Heart left ventricle (tissue), 16 donors: Measurements from ENCODE around the gene PFKP. TPM values are rescaled to one million over a fixed set of nuclear protein-coding genes. Genes with fewer than 3 reads are reported as not detected.

Experiments
- ATAC-seq, 4 donors: fragments of 200-7000 bp; cut with Tn5 transposase; one replicate each; pipeline ENCODE4 v1.9.1; 2020 to 2022; ENCODE audit warnings: moderate library complexity in 4 of 4, mild to moderate bottlenecking in 3 of 4, moderate number of reproducible peaks in 1 of 4
- DNase-seq, 5 donors: peaks; one replicate each; pipeline ENCODE4 v3.0.0-alpha.2; 2020
- H3K27ac ChIP-seq, 12 donors: fragments of 200-600 bp; sonication (generic) in 4 of 12; one replicate each; pipeline versions ENCODE4 v1.5.0 to v1.8.0; 2016 to 2022; ENCODE audit warnings: mild to moderate bottlenecking in 2 of 12
- H3K27me3 ChIP-seq, 9 donors: fragments of 200-600 bp; sonication (generic) in 2 of 9; one replicate each; pipeline versions ENCODE4 v1.5.1 to v1.8.0; 2016 to 2022; ENCODE audit warnings: mild to moderate bottlenecking in 3 of 9
- H3K36me3 ChIP-seq, 9 donors: fragments of 200-600 bp; sonication (generic) in 2 of 9; one replicate each; pipeline versions ENCODE4 v1.5.0 to v1.8.0; 2018 to 2022; ENCODE audit warnings: mild to moderate bottlenecking in 2 of 9
- H3K4me1 ChIP-seq, 12 donors: fragments of 200-600 bp; sonication (generic) in 4 of 12; one replicate each; pipeline versions ENCODE4 v1.5.0 to v1.8.0; 2016 to 2022; ENCODE audit warnings: mild to moderate bottlenecking in 3 of 12
- H3K4me3 ChIP-seq, 12 donors: fragments of 200-600 bp; sonication (generic) in 4 of 12; one replicate each; pipeline versions ENCODE4 v1.5.0 to v1.8.0; 2017 to 2022; ENCODE audit warnings: mild to moderate bottlenecking in 9 of 12, moderate library complexity in 4 of 12
- H3K9me3 ChIP-seq, 12 donors: fragments of 200-600 bp; sonication (generic) in 4 of 12; one replicate each; pipeline versions ENCODE4 v1.5.0 to v1.8.0; 2016 to 2022; ENCODE audit warnings: mild to moderate bottlenecking in 1 of 12
- POLR2A ChIP-seq, 2 donors: fragments of 450-650 bp; IDR thresholded peaks; one replicate each; pipeline ENCODE4 v1.6.1; 2017; ENCODE audit warnings: antibody characterized with exemption in 2 of 2, mild to moderate bottlenecking in 2 of 2, moderate library complexity in 2 of 2
- WGBS, 4 donors: extraction: QIAGEN DNeasy Blood & Tissue Kit in 2 of 4; methylation state at CpG; one replicate each; pipeline versions ENCODE4 v1.1.5 to v1.1.7; 2013 to 2018; 5-methylcytosine and 5-hydroxymethylcytosine counted together
- intact Hi-C, 10 donors: fragments of 100-400 bp; cut with DNase I; formaldehyde crosslinking; loops; one replicate each; pipeline versions ENCODE4 v1.11.1 to v1.14.2; 2022
- polyA plus RNA-seq, 2 donors: library from polyadenylated mRNA; stranded (reverse); fragments of 200-250 nt; gene quantifications; one replicate each; pipeline ENCODE4 v1.2.3, GENCODE V29; 2013
- total RNA-seq, 9 donors: library from RNA; depleted of rRNA in 2 of 9; stranded (reverse); fragments of >200 nt in 2 of 9; fragmentation: NEBNext Ultra II Directional in 3 of 9; extraction: Animal tissue kit (Norgen Biotek cat#: 25700) in 3 of 9; gene quantifications; one replicate each; pipeline versions ENCODE4 v1.1.0 to v1.2.4, GENCODE V29; 2016 to 2023
- TF ChIP-seq, protein P1 (sequence below), 12 donors: fragments of 200-600 bp; sonication (generic) in 4 of 12; IDR thresholded peaks; one replicate each; pipeline versions ENCODE4 v1.5.0 to v1.8.0; 2018 to 2022; ENCODE audit warnings: antibody characterized with exemption in 12 of 12, mild to moderate bottlenecking in 5 of 12
- donor health status: ischemic (EF 13 %, LVEDD 7.1; RV severe dilation, severe dysfunction).
- donor health status: healthy with polysubstance abuse.
- donor health status: DM: no; HTN: yes; CAD: no.
- donor health status: DM: no; HTN: no; CAD: no.
- donor health status: ischemic (EF 25% LVEDD 6.9; RV normal size, moderate dysfunction).
- donor health status: ischemic (EF 25% LVEDD 5.7; RV mildly dilated, moderate dysfunction).
- donor health status: healthy.
- donor health status: DM: yes; HTN: yes; CAD: no.
- donor health status: ischemic (EF 35%, LVEDD 5.7; RV mildly dilated, moderate dysfunction).
- donor health status: nonischemic (EF 11% LVEDD 7.7; RV severe dilation, severe dysfunction).
- donor health status: DM: yes; HTN: yes; CAD: no.
- donor health status: PGD.
- donor health status: ischemic (EF 29% LVEDD 5.4; RV normal size, mild dysfunction).
- donor health status: nonischemic (EF 23%, LVEDD 6.1; RV moderate dilation, normal function).

The PFKP gene
- total and polyA plus RNA-seq, 11 donors: 68.0 to 318 (median 183) TPM

DNA sequence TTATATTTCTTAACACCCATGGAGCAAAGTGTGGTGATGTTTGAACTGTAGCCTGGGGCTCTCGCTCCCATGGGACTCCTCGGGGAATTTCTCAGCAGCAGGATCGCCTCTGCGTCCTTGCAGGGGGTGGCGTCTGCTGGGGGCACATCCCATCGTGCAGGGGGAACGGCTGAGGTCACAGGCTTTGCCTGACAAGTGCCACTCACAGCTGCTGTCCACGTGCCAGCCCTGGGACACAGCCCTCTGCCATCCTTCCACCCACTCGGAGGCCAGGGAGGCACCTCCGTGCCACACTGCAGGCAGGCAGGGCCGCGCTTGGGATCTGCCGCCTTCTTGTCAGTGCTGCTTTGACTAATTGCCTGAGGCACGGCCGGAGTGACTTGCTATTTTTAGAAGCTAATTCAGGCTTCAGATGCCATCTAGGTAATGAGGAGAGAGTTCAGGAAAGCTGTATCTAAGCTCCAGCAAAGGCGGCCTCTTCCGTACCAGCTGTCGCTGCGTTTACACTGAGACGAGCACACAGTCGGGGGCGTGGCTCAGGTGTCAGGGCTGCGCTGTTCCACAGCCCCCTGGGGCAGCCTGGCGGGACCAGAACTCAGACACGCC lies 59.5 kb downstream of the PFKP start:
- ATAC-seq: peak; percentile 49 to 76 (median 63)
- H3K27ac ChIP-seq: peak overlapping the region in 8 of 12 donors; percentile 29 to 68 (median 58)

DNA sequence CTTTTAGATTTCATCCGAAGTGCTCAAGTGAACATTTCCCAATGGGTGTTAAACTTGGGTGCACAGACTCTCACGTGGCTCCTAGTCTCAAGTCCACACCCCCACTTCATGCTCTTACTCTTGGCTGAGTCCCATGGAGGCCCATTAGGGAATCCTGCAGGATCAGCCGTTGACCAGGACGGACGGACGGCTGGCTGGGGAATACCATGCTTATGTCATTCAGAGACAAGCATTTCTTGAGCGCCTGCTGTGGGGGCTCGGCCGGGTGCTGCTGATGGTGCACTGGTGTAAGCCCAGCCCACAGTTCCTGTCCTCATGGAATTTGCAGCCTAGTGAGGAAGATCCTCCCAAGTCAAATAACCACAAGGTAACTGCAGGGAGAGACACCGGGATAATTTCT lies 60.6 kb downstream of the PFKP start:
- ATAC-seq (no peak), DNase-seq (peak in 1 of 5 donors; percentile 40)
- Histone ChIP-seq H3K36me3 (peaks cover 0 to 71% (median 43%) of the 10 kb centered on the region in 9 donors), H3K27ac (peak overlapping the region in 2 of 12 donors; percentile 59 to 67), H3K27me3 (no peaks in the 10 kb centered on the region), H3K9me3 (no peaks in the 10 kb centered on the region), H3K4me3 (no peak overlapping the region), H3K4me1 (peaks cover 0 to 46% (median 17%) of the 10 kb centered on the region in 12 donors)
- TF ChIP-seq, protein P1, sequence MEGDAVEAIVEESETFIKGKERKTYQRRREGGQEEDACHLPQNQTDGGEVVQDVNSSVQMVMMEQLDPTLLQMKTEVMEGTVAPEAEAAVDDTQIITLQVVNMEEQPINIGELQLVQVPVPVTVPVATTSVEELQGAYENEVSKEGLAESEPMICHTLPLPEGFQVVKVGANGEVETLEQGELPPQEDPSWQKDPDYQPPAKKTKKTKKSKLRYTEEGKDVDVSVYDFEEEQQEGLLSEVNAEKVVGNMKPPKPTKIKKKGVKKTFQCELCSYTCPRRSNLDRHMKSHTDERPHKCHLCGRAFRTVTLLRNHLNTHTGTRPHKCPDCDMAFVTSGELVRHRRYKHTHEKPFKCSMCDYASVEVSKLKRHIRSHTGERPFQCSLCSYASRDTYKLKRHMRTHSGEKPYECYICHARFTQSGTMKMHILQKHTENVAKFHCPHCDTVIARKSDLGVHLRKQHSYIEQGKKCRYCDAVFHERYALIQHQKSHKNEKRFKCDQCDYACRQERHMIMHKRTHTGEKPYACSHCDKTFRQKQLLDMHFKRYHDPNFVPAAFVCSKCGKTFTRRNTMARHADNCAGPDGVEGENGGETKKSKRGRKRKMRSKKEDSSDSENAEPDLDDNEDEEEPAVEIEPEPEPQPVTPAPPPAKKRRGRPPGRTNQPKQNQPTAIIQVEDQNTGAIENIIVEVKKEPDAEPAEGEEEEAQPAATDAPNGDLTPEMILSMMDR (IDR thresholded peaks at IDR 0.05): no peak
- TF ChIP-seq POLR2A (IDR thresholded peaks at IDR 0.05): no peak
- intact Hi-C loops: loop anchor here in 2 of 10 donors (5.0 kb wide), 1 partner anchor 61 kb away; the partner anchor contains the start of gene PFKP (in 2 of the 2)
- 48 to 62% (median 52%) methylated on average over 10 of the region's 10 CpGs for WGBS, 4 donors

More for the DNA sequence above, 59.5 kb downstream of the PFKP start:
- Histone ChIP-seq H3K27me3 (no peaks in the 10 kb centered on the region), H3K36me3 (peaks cover 0 to 71% (median 42%) of the 10 kb centered on the region in 9 donors), H3K4me3 (no peak overlapping the region), H3K9me3 (no peaks in the 10 kb centered on the region), H3K4me1 (peaks cover 0 to 46% (median 17%) of the 10 kb centered on the region in 12 donors)
- intact Hi-C loops: loop anchor here in 2 of 10 donors (5.0 kb wide), 1 partner anchor 60 kb away; the partner anchor contains the start of gene PFKP (in 2 of the 2)
- 41 to 65% (median 42%) methylated on average over 15 to 25 of the region's 25 CpGs for WGBS, 4 donors
- DNase-seq: peak in 4 of 5 donors; percentile 58 to 82 (median 74)
- no peak for TF ChIP-seq POLR2A (IDR thresholded peaks at IDR 0.05)
- TF ChIP-seq, protein P1 (IDR thresholded peaks at IDR 0.05): no peak

DNA sequence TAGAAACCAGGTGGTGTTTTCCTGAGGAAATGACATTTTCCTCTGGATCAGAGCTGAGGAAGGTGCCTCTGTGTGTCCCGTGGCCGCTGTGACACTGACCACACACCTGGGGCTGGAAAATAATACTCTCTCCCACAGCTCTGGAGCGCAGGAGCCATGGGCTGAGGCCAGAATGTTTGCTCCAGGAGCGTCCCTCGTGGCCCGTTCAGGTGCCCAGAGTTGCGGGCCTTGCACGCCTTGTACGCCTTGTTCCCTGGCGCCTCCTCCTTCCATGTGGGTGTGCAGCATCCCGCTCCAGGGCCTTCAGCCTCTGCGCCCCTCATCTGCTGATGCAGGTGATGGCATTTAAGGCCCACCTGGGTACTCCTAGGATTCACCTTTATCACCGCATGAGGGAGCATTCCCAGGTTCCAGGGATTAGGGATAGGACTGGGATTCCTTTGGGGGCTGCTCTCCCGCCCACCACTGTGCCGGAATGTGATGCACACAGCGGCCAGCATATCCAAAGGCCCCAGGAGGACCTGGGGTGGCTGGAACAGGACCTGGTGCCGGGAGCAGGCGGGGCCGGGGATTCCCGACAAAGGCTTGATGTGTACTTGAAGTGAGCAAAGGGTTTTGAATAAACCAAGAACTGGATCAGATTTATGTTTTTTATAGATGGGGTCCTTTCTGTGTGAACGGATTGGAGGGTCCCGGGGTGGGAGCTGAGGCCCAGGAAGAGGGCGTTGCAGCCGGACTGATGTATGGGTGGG lies 61.2 kb downstream of the PFKP start:
- ATAC-seq: no peak
- no peaks in the 10 kb centered on the region for H3K27me3 ChIP-seq
- H3K4me3 ChIP-seq: no peak overlapping the region
- WGBS, 4 donors: 93 to 96% (median 93%) methylated on average over 14 to 24 of the region's 24 CpGs
- TF ChIP-seq POLR2A (IDR thresholded peaks at IDR 0.05): no peak
- TF ChIP-seq, protein P1 (IDR thresholded peaks at IDR 0.05): no peak
- H3K4me1 ChIP-seq: peaks cover 0 to 40% (median 16%) of the 10 kb centered on the region in 12 donors
- intact Hi-C loops: loop anchor here in 2 of 10 donors (5.0 kb wide), 1 partner anchor 61 kb away; the partner anchor contains the start of gene PFKP (in 2 of the 2)
- no peak overlapping the region for H3K27ac ChIP-seq
- DNase-seq: peak in 1 of 5 donors; percentile 22
- peaks cover 0 to 71% (median 42%) of the 10 kb centered on the region in 9 donors for H3K36me3 ChIP-seq
- no peaks in the 10 kb centered on the region for H3K9me3 ChIP-seq
